Measurements from ENCODE around the gene TTC12. TPM values are rescaled to one million over a fixed set of nuclear protein-coding genes. Genes with fewer than 3 reads are reported as not detected.

TTC12 gene
- polyA plus RNA-seq, 1 of the 3 experiments (the other 2 are of a cell fraction), result 15.1 TPM

DNA sequence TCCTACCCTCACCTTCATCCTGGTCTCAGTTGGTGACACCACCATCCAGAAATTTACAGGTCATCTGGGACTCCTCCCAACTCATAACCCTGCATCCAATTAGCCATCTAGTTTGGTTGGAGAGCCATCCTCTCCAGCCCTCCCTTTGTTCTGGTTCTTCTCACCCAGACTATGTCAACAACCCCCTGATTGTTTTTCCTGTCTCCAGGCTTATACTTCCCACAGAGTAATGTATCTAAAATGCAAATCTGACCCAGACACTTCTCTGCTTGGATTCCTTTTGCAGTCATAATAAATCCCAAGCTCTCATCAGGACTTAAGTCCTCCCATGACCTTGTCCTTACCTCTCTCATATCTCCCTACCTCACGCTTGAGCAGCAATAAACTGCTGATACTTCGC lies 3.0 kb downstream of the TTC12 start (continued):
- TF ChIP-seq, protein P1, sequence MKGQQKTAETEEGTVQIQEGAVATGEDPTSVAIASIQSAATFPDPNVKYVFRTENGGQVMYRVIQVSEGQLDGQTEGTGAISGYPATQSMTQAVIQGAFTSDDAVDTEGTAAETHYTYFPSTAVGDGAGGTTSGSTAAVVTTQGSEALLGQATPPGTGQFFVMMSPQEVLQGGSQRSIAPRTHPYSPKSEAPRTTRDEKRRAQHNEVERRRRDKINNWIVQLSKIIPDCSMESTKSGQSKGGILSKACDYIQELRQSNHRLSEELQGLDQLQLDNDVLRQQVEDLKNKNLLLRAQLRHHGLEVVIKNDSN (IDR thresholded peaks at IDR 0.05; ENCODE audit: borderline replicate concordance, low read depth), result no peak

DNA sequence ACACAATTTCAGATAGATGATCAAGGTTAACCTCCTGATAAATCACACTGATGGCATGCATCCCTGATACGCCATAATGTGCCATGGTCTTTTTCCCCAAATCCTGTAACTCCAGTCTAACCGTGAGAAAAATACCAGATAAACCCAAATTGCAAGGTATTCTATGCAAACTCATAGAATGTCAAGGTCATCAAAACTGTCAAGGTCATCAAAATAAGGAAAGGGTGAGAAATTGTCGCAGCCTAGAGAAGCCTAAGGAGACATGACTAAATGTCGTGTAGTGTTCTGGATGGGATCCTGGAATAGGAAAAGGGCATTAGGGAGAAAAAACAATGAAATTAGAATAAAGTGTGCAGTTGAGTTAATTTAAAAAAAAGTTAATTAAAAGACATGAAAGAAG lies 4.7 kb downstream of the TTC12 start:
- Histone ChIP-seq H4K20me1 (ENCODE audit: insufficient read depth) (no peaks in the 10 kb centered on the region), H3K9me2 (no peaks in the 10 kb centered on the region), H2AFZ (ENCODE audit: low read depth) (no peak overlapping the region), H3K36me3 (replicated peaks in 1 of 2; ENCODE audit: control insufficient read depth in 1 of 2, insufficient read depth in 2 of 2, low read length in 1 of 2) (peaks cover 7 to 25% of the 10 kb centered on the region in 2 experiments), H3K79me2 (ENCODE audit: insufficient read depth) (no peaks in the 10 kb centered on the region), H3K4me1 (ENCODE audit: control insufficient read depth in 1 of 2, insufficient read depth in 2 of 2, low read depth in 1 of 2, low read length in 1 of 2) (peaks cover 0 to 9% of the 10 kb centered on the region in 2 experiments; a peak in 2 of 4 replicates), H3F3A (replicated peaks; ENCODE audit: insufficient read depth) (no peaks in the 10 kb centered on the region), H3K4me2 (no peak overlapping the region), H3K9me3 (no peaks in the 10 kb centered on the region), H3K9ac (no peak overlapping the region), H3K4me3 (ENCODE audit: low read depth in 2 of 2, low read length in 1 of 2) (no peak overlapping the region), H3K27me3 (ENCODE audit: insufficient read depth) (no peaks in the 10 kb centered on the region), H3K27ac (ENCODE audit: low read depth in 2 of 2, low read length in 1 of 2) (no peak overlapping the region)
- ChIA-PET POLR2A (no interaction called here), CTCF (interaction anchor here (0.7 kb wide), 1 partner anchor 755 kb away, joined by 3 read pairs; no protein-coding TSS in a partner anchor)
- TF ChIP-seq, protein P2, sequence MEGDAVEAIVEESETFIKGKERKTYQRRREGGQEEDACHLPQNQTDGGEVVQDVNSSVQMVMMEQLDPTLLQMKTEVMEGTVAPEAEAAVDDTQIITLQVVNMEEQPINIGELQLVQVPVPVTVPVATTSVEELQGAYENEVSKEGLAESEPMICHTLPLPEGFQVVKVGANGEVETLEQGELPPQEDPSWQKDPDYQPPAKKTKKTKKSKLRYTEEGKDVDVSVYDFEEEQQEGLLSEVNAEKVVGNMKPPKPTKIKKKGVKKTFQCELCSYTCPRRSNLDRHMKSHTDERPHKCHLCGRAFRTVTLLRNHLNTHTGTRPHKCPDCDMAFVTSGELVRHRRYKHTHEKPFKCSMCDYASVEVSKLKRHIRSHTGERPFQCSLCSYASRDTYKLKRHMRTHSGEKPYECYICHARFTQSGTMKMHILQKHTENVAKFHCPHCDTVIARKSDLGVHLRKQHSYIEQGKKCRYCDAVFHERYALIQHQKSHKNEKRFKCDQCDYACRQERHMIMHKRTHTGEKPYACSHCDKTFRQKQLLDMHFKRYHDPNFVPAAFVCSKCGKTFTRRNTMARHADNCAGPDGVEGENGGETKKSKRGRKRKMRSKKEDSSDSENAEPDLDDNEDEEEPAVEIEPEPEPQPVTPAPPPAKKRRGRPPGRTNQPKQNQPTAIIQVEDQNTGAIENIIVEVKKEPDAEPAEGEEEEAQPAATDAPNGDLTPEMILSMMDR (IDR thresholded peaks at IDR 0.05), result no peak
- TF ChIP-seq, protein P3, sequence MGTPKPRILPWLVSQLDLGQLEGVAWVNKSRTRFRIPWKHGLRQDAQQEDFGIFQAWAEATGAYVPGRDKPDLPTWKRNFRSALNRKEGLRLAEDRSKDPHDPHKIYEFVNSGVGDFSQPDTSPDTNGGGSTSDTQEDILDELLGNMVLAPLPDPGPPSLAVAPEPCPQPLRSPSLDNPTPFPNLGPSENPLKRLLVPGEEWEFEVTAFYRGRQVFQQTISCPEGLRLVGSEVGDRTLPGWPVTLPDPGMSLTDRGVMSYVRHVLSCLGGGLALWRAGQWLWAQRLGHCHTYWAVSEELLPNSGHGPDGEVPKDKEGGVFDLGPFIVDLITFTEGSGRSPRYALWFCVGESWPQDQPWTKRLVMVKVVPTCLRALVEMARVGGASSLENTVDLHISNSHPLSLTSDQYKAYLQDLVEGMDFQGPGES (IDR thresholded peaks at IDR 0.05; ENCODE audit: low read depth, low read length), result no peak
- TF ChIP-seq NRF1 (IDR thresholded peaks at IDR 0.05; ENCODE audit: low read depth, low read length), result no peak
- no peak for TF ChIP-seq TCF12 (IDR thresholded peaks at IDR 0.05)
- TF ChIP-seq FOXM1 (IDR thresholded peaks at IDR 0.05; ENCODE audit: low read depth), result no peak
- TF ChIP-seq MXI1 (IDR thresholded peaks at IDR 0.05; ENCODE audit: low read depth, low read length), result no peak
- TF ChIP-seq RFX5 (IDR thresholded peaks at IDR 0.05; ENCODE audit: low read length), result no peak
- no peak for TF ChIP-seq POLR2AphosphoS5 (IDR thresholded peaks at IDR 0.05; ENCODE audit: low read depth, low read length)
- no peak for TF ChIP-seq CHD2 (IDR thresholded peaks at IDR 0.05; ENCODE audit: low read length, partially characterized antibody)
- TF ChIP-seq, protein P4, sequence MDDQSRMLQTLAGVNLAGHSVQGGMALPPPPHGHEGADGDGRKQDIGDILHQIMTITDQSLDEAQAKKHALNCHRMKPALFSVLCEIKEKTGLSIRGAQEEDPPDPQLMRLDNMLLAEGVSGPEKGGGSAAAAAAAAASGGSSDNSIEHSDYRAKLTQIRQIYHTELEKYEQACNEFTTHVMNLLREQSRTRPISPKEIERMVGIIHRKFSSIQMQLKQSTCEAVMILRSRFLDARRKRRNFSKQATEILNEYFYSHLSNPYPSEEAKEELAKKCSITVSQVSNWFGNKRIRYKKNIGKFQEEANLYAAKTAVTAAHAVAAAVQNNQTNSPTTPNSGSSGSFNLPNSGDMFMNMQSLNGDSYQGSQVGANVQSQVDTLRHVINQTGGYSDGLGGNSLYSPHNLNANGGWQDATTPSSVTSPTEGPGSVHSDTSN (IDR thresholded peaks at IDR 0.05), result no peak
- TF ChIP-seq, protein P5, sequence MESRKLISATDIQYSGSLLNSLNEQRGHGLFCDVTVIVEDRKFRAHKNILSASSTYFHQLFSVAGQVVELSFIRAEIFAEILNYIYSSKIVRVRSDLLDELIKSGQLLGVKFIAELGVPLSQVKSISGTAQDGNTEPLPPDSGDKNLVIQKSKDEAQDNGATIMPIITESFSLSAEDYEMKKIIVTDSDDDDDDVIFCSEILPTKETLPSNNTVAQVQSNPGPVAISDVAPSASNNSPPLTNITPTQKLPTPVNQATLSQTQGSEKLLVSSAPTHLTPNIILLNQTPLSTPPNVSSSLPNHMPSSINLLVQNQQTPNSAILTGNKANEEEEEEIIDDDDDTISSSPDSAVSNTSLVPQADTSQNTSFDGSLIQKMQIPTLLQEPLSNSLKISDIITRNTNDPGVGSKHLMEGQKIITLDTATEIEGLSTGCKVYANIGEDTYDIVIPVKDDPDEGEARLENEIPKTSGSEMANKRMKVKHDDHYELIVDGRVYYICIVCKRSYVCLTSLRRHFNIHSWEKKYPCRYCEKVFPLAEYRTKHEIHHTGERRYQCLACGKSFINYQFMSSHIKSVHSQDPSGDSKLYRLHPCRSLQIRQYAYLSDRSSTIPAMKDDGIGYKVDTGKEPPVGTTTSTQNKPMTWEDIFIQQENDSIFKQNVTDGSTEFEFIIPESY (IDR thresholded peaks at IDR 0.05; ENCODE audit: borderline replicate concordance, low read depth), result no peak
- no peak for TF ChIP-seq SMC3 (IDR thresholded peaks at IDR 0.05; ENCODE audit: low read depth, low read length)
- TF ChIP-seq NFIC (IDR thresholded peaks at IDR 0.05; ENCODE audit: borderline replicate concordance), result no peak
- TF ChIP-seq EZH2phosphoT487 (IDR thresholded peaks at IDR 0.05; ENCODE audit: borderline replicate concordance, low read depth), result no peak
- TF ChIP-seq TEAD4 (IDR thresholded peaks at IDR 0.05; ENCODE audit: borderline replicate concordance, insufficient read depth), result no peak
- TF ChIP-seq FOSL2 (IDR thresholded peaks at IDR 0.05; ENCODE audit: borderline replicate concordance, low read depth), result no peak
- TF ChIP-seq YY1 (IDR thresholded peaks at IDR 0.05; ENCODE audit: low read depth), result no peak
- 95% methylated on average over 4 of the region's 4 CpGs for WGBS (ENCODE audit: low lambda C conversion rate)
- DNase-seq, result no peak
